DMS 273 treated with DMSO at 0.1 percent for 48 hours (cell line): ENCODE results near the gene MGAT3.

Experiments
- DNase-seq: peaks from one replicate; lab custom pipeline; 2025; lab: John Stamatoyannopoulos, UW

Gene MGAT3

DNA sequence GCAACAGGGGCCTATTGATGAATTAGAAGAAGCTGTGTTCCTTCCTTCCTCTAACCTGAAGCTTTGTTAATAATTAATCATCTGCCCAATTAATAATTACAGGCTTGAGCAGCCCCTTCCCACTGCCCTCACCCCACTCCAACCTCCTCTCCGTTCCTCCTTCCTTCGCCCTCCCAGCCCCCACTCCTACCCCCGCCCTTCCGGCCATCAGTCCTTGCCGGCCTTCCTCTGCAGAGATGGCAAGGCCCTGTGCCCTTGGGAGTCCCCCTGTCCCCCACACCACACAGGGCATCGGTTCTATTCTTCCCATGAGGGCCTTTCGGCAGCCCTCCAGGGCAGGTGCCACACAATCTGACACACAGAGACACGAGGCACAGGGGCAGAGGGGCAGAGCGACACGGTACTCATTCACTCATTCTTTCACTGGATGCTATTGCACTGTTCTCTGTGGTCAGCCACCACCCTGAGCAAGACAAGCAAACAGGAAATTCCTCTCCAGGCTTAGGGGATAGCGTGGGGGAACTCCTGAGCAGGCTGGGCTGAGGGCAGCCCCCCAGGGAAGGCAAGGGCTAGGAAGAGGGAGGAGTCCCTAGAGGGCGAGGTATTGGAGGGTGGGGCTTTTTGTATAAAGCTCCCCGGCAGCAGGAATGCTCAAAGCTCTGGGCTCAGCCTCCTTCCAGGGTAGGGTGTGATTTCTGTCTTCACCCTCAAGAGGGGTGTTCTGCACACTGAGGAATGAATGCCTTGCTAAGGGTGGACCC, 14.7 kb downstream of the MGAT3 start:
- no peak for DNase-seq

DNA sequence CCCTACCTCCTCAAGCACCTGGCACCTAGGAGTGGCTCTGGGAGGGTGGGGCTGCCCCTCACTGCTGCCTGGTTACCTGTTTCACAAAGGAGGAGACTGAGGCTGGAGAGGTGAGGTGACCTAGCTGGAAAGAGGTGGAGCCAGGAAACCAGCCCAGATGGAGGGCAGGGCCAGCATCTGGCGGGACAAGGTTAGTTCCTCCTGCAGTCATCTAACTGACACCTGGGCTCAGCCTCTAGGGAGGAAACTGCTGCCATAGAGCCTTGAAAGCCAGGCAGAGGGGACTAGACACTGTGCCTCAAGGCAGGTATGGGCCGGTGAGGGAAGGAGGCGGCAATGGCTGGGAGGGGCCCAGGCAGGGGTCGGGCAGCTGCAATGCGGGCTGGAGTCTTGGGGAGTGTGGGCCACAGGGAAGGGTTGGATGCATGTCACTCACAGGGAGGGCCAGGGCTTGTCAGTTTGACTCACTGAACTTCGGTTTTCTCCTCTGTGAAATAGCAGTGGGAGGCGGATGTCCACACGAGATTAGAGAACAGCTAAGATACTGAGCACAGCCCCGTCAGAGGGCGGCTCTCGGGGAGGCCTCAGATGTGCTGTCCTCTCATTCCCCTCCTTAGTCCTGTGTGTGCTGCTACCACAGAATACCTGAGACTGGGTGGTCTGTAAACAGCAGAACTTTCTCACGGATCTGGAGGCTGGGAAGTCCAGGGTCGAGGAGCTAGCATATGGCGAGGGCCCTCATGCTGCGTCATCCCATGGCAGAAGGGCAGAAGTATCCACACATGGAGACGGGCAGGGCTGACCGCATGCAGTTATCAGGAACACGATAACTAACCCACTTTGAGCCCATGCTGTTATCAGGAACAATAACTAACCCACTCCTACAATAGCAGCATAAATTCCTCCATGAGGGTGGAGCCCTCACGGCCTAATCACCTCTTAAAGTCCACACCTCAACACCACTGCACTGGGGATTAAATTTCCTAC, 16.1 kb downstream of the MGAT3 start:
- no peak for DNase-seq

- no peak for DNase-seq
Measured at GRCh38 chr22:39473851-39474250, 17.0 kb downstream of the MGAT3 start.

- no peak for DNase-seq
Measured at GRCh38 chr22:39474351-39475111, 17.7 kb downstream of the MGAT3 start.

- DNase-seq = no peak
Measured at GRCh38 chr22:39475337-39475736, 18.5 kb downstream of the MGAT3 start.

- no peak for DNase-seq
Measured at GRCh38 chr22:39475902-39476301, 19.1 kb downstream of the MGAT3 start.

DNA sequence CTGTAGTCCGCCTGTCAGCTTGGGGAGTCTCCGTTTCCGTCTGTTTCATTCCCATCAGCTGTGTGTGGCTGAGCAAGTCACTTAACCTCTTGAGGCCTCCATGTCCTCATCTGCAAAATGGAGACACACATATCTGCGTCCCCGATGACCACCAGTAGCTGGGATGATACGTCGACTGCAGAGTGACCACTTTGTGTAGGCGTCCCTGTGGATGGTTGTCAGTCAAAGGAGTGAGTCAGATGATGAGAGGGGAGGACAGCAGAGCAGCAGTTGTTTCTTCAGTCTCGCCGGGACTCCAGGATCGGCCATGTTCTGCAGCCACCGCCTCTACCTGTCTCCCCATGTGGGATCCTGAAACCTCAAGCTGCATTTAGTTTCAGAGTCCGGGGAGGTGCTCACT, 19.9 kb downstream of the MGAT3 start:
- no peak for DNase-seq

- no peak for DNase-seq
Measured at GRCh38 chr22:39477542-39477941, 20.7 kb downstream of the MGAT3 start.

DNA sequence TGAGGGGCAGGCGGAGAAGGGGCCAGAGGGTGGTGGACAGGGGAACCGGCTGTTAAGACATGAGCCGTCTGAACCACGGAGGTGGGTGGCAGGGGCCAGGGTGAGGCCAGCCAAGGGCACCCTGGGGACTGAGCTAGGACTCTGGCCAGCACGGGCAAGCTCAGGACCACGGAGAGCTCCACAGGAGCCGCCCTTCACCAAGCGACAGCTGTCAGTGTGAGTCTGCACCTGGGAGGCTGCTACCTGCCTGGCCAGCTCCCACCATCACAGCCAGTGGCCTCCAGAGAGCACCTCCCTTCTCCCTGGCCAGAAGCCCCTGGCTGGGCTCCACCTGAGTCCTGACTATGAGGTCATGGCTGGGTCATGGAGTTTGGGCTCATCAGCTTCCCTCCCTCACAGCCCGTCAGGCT, 21.6 kb downstream of the MGAT3 start:
- DNase-seq = no peak

- no peak for DNase-seq
Measured at GRCh38 chr22:39479254-39479653, 22.4 kb downstream of the MGAT3 start.

DNA sequence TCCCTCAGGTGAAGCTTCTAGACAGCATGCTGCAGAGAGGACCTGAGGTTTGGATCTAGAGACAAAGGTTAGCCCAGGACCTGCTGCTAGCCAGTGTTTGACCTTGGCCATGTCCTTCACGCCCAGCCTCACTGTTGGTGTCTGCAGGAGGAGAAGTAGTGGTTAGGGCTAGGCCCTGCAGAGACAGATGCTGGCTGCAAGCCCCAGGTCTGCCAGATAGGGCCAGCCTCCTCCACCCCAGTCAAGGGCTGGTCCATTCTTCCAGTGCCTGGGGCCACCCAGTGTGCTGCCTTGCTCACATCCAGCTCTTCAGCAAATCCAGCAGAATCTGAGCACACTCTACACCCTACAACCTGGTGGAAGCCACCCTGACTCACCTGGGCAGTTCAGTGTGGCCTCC, 23.7 kb downstream of the MGAT3 start:
- no peak for DNase-seq

DNA sequence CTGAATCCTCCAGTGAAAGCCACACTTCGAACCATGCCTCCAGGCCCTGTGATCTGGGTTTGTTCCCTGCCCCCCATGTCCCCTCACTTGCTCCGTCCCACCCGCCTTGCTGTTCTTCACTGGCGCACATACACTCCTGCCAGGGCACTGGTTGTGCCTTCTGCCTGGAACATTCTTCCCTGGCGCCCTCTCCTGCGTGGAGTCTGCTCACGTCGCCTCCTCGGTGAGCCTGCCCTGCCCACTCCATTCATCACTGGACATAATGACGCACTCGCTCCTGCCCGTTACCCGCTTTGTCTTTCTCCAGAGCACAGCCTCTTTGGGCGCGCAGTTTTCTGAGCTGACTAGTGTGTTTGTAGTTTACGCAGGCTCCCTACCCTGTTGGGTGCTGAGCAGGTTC, 24.2 kb downstream of the MGAT3 start:
- no peak for DNase-seq

GRCh38 chr22:39481595-39481994, 24.8 kb downstream of the MGAT3 start:
- DNase-seq = no peak

- no peak for DNase-seq
Measured at GRCh38 chr22:39482768-39483167, 26.0 kb downstream of the MGAT3 start.

GRCh38 chr22:39486951-39487825, 30.4 kb downstream of the MGAT3 start:
- no peak for DNase-seq

DNA sequence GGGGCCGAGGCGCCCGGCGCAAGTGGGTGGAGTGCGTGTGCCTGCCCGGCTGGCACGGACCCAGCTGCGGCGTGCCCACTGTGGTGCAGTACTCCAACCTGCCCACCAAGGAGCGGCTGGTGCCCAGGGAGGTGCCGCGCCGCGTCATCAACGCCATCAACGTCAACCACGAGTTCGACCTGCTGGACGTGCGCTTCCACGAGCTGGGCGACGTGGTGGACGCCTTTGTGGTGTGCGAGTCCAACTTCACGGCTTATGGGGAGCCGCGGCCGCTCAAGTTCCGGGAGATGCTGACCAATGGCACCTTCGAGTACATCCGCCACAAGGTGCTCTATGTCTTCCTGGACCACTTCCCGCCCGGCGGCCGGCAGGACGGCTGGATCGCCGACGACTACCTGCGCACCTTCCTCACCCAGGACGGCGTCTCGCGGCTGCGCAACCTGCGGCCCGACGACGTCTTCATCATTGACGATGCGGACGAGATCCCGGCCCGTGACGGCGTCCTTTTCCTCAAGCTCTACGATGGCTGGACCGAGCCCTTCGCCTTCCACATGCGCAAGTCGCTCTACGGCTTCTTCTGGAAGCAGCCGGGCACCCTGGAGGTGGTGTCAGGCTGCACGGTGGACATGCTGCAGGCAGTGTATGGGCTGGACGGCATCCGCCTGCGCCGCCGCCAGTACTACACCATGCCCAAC, 31.2 kb downstream of the MGAT3 start:
- DNase-seq = no peak

GRCh38 chr22:39488563-39489083, 31.8 kb downstream of the MGAT3 start:
- DNase-seq = no peak

DNA sequence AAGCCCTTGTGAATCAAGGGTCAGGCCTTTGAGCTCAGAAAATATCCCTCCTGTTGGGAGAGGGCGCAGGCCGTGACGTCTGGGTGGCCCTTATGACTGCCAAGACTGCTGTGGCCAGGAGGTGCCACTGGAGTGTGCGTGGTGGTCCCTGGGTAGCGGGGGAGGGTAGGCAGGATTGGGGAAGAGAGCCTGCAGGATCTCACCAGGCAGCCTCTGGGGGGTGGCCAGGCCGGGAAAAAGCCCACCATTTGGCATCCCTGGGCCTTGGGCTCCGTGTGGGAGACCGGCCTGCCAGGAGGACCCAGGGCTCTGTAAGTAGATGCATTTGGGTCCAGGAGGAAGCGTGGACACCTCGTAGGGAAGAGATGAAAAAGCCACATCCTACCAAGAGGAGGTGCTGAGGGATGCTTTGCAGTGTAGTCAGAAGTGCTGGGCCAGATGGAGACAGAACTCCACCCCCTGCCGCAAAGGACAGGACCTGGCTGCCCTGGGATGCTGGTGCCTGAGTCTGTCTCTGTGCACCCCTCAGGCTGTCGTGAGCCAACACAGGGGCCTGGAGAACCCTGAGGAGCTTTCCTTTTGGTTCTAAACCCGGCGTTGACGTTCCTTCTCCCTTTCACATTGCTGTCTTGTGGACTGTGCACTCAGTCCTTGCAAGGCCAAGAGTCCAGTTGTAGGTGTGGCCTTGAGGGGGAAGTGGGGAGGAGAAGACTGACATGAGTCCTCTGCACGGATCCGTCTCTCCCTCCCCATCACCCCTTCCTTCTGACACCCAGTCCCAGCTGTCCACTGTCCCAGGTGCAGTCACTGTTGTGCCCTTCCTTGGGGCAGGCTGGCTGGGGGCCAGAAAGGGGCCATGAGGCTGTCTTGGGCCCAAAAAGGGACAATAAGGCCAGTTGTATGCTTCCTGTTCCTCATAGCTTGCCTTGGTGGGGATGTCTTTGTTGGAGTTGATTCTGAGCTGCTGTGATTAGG, 32.6 kb downstream of the MGAT3 start:
- no peak for DNase-seq

GRCh38 chr22:39490135-39490798, 33.5 kb downstream of the MGAT3 start:
- DNase-seq = peak; percentile 23
